HG02973 (cell line): ENCODE results near the gene VPS50.
"Not testable (repeated sequence)": the region's sequence is repeated elsewhere in the genome, so short reads cannot be mapped to it uniquely, and the experiment has no call there.

ENCODE experiments used
- ATAC-seq: cut with Tn5 transposase; IDR thresholded peaks from one replicate; pipeline ENCODE4 v1.9.1; 2021; ENCODE audit warnings: moderate library complexity; ENCODE audit not compliant: unreplicated experiment

VPS50 gene

DNA sequence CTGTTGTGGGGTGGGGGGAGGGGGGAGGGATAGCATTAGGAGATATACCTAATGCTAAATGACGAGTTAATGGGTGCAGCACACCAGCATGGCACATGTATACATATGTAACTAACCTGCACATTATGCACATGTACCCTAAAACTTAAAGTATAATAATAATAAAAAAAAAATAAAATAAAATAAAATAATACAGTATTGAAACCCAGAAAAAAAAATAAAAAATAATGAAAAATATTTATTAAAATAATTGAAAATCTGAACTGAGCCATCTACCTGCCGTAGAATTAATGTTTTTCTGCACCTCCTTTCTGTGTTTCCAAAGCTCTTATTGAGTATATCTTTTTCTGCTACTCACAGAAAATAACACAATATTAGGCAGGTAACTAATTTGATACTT lies 94.1 kb downstream of the VPS50 start:
- not testable (repeated sequence) for ATAC-seq

DNA sequence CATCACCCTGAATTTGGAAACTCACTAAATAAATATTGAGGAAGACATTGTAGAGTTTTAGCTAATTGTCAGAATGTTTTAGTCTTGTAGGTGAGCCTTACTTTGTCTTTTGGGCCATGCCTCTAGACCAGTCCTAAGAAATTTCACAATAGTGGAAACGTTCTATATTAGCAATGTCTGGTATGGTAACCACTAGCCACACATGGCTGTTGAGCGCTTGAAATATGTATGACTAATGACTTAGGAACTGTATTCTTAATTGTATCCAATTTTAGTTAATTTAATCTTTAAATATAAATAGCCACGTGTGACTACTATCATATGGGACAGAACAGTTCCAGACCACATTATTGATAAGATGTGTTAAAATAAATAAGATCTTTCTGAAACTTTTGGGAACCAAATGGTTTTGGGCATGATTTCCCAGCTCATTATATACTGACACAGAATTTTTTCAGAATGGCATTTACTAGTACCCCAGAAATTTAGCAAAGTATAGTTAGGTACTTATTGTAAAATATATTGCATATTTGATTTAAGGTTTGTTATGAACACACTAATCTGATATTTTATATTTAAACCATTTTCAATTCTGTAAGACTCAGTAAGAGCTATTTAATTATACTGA lies 95.0 kb downstream of the VPS50 start:
- ATAC-seq = no peak

DNA sequence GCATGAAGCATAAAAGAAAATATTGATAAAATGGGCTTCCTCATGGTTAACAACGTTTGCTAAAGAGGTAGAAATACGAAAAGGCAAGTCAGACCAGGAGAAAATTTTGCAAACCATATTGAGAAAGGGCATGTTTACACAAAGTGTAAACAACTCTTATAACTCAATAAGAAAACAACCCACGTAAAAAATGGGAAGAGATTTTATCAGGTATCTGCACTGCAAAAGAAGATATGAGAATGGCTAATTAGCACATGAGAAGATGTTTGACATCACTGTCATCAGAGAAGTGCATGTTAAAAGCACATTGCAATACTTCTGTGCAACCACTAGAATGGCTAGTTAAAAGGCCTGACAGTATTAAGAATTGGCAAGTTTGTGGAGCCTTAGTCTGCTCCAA lies 99.5 kb downstream of the VPS50 start:
- ATAC-seq = no peak

DNA sequence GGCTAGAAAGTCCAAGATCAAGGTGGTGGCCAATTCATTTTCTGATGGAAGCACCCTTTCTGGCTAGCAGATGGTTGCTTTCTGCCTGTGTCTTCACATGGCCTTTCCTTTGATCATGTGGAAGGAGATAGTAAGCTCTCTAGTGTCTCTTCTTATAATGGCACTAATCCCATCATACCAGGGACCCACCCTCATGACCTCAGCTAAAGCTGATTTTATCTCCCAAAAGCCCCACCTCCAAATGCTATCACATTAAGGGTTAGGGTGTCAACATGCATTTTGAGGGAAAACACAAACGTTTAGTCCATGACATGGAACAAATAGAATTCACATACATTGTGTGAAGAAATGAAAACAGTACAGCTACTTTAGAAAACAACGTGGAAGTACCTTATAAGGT lies 100.0 kb downstream of the VPS50 start:
- no peak for ATAC-seq

DNA sequence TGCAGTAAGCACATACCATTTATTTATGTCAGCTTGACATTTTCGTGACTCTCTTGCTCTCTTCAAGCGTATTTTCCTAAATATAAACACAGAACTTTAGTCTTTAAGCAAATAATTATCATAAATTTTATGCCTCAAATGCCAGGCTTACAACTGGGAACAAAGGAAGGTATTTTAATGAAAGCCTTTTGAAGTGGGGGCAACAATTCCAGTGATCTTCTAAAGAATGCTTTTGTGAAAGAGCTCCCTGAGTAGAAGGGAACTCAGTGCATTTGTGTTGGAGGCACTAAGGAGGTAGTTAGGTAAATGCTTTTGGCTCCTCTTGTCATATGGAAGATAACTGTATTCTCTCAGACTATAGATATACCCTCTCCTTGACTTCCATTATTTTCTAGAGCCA lies 104.9 kb downstream of the VPS50 start:
- ATAC-seq = no peak

DNA sequence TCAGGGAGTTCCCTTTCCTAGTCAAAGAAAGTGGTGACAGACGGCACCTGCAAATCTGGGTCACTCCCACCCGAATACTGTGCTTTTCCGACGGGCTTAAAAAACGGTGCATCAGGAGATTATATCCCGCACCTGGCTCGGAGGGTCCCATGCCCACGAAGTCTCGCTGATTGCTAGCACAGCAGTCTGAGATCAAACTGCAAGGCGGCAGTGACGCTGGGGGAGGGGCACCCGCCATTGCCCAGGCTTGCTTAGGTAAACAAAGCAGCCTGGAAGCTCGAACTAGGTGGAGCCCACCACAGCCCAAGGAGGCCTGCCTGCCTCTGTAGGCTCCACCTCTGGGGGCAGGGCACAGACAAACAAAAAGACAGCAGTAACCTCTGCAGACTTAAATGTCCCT lies 110.0 kb downstream of the VPS50 start:
- not testable (repeated sequence) for ATAC-seq

DNA sequence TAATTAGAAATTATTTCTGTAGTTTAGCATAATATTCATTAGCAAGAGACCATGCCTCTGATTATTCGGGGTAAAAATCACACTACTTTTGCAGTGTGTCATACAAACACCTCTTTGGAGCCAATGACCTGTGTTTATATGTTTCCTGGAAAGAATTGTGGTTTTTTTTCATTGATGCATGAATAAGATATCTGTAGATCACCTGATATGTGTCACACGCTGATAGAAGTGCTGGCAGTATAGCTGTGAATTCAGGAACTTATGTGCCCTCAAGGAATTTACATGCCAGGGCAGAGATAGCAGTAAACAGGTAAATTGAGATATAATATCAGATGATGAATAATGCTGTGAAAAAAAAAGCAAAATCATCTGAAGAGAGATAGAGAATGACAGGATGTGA lies 118.2 kb downstream of the VPS50 start:
- no peak for ATAC-seq

DNA sequence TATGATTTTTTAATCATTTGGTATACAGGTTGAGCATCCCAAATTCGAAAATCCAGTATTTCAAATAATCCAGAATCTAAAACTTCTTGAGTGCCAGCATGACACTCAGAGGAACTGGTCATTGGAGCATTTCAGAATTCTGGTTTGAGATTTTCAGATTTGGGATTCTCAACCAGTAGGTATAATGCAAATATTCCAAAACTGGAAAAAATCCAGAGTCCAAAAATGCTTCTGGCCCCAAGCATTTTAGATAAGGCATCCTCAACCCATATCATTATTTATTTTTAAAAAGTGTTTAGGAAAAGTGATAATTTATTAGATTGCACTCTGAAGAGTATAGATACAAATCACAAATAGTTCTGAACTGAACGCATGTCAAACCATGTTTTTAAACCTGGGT lies 120.7 kb downstream of the VPS50 start:
- no peak for ATAC-seq

DNA sequence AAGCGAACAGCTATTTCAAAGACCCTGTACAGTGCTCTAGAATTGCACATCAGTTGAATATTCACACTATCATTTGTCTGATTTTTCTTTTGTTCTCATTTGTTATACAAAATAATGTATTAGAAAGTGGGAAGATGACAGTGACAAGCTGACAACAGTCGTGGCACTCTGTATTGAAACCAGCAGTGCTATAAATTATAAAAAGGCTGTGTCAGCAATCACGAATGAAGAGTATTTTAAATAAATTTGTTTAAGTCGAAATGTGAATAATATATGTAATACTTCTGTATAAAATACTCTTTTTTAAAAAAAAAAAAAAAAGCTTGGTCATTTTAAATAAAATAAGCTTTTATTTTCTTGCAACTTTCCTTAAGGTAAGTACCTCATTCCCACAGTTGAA lies 122.6 kb downstream of the VPS50 start:
- no peak for ATAC-seq

DNA sequence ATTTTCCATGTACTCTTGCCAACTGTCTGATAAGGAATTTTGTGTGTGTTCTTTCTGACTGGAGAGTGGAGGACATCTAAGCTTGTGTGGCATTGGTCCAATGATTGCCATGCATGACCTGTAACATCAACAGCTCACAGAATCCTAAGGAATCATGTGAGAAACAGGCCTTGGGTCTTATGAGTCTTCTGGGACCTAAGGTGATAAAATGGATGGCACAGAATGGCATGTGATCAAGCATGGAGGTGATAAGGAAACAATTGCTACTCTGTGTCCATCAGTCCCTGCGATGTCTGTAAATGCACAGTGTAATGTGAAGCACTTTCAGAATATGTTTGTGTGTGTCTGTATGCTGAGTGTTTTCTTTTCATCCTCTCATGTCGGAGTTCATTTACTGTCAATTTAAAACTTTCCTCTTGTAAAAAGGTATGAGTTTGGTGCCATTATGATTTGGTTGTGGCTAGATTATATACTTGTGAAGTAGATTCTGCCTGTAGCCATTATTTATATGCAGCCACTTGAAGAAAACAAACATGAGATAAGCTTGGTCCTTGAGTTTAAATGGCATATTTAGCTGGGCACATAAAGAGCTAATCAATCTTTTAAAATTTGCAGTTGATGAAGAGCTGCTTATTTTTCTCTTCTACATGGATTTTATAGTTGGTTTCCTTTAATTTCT lies 127.5 kb downstream of the VPS50 start:
- ATAC-seq = no peak

DNA sequence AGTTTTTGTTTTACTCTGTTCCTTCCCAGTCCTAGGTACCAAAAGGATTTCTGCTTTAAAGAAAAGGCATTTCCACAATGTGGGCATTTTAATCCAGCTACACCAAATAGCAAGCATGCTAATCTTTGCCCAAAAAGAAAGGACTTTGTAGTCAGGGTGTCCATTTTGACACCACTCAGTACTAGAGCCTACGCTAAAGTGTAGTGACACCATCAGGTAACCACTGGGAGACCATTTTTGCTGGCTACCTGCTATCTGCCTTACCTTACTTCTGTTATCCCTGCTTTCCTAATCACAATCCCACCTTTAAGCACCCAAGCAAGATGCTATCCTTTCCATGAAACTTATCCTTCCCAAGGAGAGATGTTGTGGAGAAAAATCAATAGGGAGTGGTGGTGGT lies 129.7 kb downstream of the VPS50 start:
- no peak for ATAC-seq

DNA sequence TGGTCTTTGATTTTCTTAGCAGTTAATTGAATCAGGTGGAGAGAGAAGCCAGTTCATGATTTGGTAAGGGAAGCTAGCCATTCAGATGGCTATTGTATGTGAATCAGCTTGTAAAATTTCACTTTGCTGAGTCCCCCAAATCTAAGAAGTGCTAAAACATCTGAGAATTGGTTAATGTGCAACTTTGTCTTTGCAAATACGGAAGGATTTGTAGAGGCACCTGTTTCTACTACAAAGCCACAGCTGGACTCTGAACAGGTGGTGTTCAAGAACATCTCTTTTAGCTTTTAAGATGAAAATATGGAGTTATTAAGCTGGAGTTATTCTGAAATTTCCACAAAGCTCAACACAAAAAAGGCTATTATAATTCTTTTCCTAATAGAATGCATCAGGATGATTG lies 132.6 kb downstream of the VPS50 start:
- no peak for ATAC-seq

DNA sequence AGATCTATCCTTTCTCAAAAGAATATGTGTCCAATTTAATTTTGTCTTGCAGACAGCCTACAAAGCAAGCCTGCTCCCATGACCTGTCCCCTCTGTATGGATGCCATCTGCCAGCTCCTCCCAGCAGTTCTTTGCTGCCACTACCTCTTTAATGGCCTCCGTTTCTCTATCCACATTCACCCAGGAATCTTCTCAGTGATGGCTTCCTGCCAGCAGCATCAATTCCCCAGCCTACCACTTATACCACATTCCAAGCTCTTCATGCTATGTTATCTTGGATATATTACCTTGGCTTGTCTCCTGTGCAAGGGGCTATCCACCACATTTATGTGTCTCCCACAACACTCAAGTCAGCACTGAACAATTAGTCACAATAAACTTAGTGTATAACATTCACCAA lies 133.2 kb downstream of the VPS50 start:
- ATAC-seq = no peak

DNA sequence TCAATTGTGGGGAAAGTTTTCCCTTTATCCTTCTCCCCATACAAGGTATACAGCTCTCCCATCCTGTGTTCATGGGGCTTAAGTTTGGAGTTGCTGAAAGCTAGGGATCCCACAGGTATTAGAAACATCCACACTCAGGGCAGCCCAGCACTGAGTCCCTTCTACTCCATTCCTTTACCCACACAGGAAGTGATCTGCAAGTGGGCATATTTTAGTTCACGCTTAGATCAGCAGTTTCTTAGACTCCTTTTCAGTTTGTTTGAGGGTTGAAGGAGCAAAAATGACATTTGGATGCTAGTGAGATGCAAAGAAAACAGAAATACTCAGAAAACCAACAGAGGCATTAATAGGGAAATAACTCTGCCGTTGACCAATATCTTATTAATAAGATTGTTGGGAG lies 134.7 kb downstream of the VPS50 start:
- no peak for ATAC-seq

DNA sequence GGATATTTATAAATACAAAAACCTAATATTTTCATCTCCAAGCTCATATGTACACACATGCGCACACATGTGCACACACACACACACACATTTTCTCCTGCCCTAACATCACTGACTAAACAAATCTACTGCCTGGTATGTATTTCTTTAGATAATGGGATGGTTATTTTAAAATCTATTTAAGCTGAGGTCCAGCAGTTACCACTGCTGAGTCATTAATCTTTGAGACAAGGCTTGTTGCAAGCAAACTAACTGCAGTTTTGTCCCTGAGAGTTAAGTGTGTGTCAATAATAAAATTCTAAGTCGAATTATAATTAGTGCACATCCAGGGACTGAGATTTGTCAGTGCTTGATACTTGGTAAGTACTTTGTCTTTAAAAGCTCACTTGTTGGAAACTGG lies 135.1 kb downstream of the VPS50 start:
- no peak for ATAC-seq

DNA sequence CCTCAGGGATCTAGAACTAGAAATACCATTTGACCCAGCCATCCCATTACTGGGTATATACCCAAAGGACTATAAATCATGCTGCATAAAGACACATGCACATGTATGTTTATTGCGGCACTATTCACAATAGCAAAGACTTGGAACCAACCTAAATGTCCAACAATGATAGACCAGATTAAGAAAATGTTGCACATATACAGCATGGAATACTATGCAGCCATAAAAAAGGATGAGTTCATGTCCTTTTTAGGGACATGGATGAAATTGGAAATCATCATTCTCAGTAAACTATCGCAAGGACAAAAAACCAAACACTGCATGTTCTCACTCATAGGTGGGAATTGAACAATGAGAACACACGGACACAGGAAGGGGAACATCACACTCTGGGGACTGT lies 138.8 kb downstream of the VPS50 start:
- not testable (repeated sequence) for ATAC-seq

DNA sequence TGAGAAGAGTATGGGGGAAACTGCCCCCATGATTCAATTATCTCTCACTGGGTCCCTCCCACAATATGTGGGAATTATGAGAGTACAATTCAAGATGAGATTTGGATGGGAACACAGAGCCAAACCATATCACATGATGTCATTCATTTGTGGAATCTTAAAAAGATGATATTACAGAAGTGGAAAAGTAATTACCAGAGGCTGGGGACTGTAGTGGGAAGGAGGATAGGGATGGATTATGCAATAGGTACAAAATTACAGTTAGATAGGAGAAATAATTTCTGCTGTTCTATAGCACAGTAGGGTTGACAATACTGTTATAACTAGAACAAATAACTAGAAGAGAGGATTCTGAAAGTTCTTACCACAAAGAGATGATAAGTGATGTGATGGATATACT lies 141.4 kb downstream of the VPS50 start:
- ATAC-seq = no peak

DNA sequence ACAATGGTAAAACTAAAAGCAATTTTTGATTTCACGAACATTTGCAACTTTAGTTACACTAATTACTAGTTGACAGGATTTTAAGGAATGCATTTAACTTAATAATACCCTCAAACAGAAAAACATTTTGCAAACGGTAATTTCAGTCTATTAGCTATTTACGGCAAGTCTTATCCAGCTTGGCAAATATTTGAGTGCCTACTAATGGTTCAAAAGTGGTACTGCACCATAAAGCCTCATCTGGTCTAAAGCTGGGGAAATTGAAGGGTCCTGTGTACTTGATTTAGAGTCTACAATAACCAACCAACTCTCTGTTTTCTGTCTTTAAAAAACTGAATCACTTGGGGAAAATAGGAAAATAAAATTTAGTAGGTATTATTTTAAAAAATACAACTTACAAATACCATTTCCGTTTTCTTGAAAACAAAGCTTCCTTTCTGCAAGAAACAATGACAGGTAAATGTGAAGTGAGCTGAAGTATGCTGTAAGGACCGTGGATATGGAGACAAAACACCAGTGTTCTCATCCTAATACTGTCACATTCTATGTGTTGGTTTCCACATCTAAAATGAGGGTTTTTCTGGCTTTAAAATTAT lies 142.3 kb downstream of the VPS50 start:
- ATAC-seq = peak; percentile 67

DNA sequence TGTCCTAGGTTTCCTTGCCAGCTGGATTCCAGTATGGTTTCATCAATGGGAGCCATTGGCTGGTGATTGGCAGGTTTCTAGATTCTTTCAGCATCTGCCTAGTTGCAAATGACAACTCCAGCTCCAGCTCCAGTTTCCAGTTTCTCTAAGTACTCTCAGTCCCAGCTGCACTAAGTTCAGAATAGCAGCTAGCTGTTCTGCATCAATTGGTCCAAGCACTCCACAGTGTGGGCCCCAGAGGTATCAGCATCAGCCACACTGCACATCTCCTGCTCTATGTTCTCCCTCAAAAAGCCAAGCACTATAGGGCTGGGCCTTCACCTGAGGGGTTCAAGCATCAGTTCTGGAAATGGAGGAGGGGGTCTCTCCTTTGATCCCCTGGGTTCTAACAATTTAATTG lies 143.4 kb downstream of the VPS50 start:
- no peak for ATAC-seq

DNA sequence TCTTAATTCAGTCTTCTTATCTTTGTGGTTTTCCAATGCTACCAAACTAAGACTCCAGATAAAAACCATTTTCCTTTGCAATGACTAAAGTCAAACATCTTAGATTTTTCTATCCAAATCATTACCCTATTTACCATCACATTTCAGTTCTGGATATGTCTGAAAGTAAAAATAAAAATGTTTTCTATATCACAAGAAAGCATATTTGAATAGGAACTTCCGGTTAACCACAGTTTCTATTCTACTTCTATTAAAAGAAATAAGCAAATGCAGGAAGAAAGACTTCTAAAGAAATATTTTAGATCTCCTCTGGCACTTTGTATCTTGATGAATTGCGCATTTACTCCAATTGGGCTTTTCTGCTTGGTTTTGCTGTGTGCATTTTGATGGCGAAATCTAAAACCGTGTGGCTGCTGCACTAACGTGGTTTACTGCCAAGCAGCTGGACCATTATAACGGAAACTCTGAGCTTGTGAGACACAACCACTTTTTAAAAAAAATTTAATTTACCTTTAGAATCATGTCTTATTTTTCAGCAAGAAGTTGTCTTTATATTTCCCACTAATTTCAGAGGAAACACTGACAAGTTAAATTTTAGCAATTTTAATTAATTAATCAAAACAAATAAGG lies 146.1 kb downstream of the VPS50 start:
- ATAC-seq = no peak

DNA sequence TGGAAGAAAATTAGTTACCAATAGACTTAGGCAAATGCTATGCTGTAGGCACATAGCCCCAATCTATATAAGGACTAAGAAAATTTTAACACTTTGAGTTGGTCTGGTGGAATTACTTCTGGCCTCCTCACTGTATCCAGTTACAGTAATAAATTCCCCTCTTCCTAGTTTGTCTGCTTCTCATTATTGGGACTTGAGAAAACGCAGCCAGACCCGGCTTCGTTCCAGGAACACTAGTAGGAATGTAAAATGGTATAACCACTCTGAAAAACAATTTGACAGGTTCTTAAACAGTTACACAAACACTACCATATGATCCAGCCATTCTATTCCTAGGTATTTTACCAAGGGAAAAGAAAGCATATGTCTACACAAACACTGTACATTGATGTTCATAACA lies 150.2 kb downstream of the VPS50 start:
- no peak for ATAC-seq

DNA sequence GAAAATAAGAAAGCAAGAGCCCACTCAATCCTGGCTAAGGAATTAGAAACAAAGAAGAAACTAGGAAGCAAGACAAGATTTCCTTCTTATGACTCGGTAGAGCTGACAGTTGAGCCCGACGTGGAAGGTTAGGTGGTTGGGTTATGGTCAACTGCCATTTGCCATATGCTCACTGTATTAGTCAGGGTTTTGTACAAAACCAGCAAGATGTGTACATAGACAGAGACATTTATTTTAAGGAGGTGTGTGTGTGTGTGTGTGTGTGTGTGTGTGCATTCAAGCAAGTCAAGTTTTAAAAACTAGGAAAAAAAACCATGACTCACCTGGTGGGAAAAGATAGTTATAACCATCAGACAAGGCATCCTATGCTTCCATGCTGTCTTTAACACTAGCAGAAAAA lies 158.5 kb downstream of the VPS50 start:
- ATAC-seq = no peak
